HCEC 1CT (cell line): Measurements from ENCODE around the gene NOTCH4.
A peak's percentile ranks its signal among the peaks of the same experiment; 100 is the strongest.
"Not testable (repeated sequence)": the region's sequence is repeated elsewhere in the genome, so short reads cannot be mapped to it uniquely, and the experiment has no call there.

Experiments
- DNase-seq: peaks from one replicate; pipeline ENCODE4 v3.0.0-alpha.2; 2017

NOTCH4 gene

DNA sequence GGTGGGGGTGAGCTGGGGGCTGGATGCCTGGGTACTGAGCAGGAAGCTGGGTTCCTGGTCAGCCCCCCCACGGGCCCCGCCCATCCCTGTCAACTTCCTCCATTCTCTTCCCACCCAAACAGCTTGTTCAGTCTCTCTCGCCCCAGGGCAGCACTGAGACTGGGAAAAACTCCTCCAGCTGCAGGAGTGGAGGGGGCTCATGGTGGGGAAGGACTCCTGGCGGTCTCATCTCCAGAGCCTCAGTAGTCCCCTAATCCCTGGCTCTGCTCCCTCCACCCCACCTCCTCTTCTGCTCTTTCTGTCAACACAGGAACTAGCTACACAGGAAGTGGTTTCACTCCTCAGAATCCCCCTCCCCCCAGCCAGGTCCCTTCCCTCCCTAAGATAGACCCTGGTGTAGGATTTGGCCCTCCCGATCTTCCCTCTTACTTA lies 31.2 kb downstream of the NOTCH4 start, which contains the start of gene GPSM3:
Gene GPSM3 (minus strand): TSS at position 36 of the 432 bp plus-strand sequence. CDS start 130 bp downstream, outside the sequence.
- no peak for DNase-seq

DNA sequence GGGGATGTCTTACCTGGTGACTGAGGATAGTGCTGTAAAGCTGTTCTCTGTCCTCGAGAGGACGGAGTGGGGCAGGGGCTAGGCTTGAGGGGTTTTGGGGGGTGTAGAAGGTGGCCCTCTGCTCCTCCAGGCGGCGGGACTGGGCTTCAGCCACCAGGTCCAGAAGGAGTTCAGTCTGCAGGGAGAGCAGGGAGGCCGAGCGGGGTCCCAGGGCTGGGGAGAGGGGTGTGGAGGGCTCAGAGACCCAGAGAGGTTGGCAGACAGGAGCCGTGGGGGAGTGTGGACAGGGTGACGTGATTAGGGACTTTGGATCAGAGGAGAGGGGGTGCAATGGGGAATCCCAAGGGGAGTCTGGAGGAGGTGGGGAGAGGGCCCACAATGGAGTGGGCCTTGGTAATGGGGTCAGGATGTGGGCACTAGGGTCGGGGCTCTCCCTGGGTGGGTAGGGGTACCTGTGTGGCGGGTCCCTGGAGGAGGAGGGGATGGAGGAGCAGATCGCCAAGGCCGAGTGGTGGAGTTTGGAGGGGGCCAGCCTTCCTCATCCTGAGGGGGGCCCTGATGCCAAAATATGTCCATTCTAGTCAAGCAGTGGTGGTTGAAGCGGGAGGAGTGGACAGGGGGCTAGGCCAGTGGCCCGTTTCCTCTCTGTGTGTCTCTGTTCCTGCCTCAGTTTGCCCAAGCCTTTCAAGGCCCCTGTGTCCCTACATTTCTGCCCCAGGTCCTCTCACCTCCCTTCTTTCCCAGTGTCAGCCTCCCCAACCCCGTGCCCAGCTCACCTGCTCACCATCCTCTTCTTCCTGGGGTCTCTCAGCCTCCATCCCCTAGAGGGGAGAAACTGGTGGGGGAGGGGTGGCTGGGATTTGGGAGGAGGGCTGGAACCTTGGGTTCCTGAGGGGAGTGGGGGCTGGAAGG lies 31.9 kb downstream of the NOTCH4 start:
- DNase-seq, result no peak

DNA sequence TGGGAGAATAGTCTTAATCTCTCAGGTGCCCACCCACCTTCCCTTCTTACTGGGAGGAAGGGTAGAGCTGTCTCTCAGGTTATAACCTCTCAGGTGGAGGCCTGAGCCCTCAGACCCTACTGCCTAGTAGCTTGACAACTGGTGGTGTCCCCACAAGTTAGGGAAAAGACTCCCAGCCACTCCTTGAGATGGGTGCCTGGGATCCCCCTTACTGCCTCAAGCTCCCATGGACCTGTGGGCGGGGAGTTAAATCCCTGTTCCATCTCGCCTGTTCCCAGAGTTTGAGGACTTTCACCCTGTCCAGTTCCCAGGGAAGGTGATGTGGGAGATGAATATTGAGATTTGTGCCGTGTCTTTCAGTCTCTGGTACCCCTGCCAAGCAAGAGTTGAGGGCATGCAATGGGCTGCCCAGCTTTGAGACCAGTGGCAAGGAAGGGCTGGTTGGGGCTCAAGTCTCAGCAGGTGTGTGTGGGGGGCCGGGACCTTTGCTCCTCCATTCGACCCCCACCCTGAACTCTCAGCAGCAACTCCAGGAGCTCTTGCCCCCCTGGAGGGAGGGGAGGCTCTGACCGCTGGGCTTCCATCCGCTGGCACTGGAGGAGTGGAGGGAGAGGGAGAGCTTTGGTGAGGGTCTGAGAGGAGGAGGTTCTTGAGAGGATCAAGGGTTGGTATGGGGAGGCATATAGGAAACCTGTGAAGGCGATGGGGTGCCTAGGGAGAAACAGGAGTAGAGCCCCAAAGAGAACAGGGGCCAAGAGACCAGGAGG lies 32.8 kb downstream of the NOTCH4 start:
- no peak for DNase-seq

DNA sequence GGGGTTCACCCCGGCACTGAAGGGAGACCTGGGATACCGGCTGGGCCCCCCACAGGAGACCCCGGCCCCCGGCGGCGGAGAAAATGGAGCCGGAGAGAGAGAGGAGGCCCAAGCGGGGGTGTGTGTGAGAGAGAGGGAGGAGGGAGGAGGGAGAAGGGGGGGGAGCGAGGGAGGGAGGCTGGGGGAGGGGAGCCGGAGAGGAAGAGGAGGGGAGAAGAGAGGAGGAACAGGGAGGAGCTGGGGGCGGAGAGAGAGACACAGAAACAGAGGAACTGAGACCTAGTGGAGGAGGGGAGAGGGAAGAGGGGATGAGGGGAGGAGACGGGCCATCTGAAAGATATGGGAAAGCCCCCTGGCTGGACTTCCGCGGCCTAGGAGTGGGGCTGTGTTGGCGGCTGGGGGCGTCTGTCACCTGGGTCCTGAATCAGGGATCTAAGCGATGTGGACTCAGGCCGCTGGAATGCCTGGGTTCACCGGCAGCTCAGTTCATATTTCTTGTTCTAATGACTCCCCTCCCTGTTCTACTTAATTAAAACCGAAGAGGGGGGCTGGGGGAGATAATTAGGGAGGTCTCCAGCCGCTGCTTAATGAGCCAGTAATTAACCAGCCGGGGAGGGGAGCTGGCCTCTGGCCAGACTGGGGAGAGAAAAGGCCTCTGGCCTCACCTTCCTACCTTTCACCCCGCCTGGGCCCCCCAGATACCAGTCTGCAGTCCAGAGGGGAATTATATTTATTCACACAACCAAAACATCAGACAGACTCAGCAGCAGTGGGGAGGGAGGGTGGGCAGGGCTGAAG lies 33.6 kb downstream of the NOTCH4 start, which contains the start of gene PBX2:
Gene PBX2 (minus strand): TSS at position 149 of the 798 bp plus-strand sequence. CDS start 287 bp downstream, outside the sequence.
- peak; percentile 82 for DNase-seq

DNA sequence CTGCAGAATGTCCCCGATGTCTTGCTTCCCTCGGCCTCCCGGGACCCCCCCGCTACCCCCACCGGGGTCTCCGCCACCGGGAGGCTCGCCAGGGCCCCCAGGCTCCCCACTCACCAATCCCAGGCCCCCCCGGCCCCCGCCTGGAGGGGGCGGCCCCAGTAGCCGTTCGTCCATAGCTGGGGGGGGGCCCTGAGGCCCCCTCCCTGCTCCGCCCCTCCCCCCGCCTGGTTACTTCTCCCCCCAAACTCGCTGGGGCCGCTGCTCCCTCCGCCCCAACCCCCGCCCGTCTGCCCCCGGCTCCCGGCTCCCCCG lies 34.2 kb downstream of the NOTCH4 start:
- no peak for DNase-seq

DNA sequence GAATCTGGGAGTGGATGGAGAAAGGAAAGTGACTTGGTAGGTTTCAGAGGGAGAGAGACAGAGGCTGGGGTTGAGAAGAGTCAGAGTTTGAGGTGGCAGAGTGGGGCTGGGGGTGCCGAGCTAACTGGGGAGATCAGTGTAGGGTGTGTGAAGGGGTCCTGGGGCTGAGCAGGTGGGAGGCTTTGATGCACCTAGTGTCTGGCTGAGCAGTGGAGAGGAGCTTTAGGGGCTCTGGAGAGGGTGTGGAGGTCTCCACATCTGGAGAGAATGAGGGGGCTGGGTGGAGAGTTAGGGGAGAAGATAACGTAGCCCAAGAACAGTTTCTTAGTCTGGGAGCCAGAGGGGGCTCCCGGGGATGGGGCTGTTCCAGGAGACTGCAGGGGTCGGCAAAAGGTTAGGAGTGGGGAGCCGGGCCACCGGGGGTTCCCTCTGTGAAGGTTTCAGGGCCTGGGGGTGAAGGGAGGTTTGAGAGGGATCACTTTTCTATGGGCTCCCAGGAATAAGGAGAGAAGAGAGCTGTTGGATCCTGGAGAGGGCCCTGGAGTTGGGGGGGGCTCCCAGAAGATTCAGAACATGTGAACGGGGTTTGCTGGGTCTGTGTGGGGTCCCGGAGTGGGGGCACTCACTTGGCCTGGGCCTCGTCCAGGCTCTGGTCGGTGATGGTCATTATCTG lies 34.7 kb downstream of the NOTCH4 start:
- no peak for DNase-seq

DNA sequence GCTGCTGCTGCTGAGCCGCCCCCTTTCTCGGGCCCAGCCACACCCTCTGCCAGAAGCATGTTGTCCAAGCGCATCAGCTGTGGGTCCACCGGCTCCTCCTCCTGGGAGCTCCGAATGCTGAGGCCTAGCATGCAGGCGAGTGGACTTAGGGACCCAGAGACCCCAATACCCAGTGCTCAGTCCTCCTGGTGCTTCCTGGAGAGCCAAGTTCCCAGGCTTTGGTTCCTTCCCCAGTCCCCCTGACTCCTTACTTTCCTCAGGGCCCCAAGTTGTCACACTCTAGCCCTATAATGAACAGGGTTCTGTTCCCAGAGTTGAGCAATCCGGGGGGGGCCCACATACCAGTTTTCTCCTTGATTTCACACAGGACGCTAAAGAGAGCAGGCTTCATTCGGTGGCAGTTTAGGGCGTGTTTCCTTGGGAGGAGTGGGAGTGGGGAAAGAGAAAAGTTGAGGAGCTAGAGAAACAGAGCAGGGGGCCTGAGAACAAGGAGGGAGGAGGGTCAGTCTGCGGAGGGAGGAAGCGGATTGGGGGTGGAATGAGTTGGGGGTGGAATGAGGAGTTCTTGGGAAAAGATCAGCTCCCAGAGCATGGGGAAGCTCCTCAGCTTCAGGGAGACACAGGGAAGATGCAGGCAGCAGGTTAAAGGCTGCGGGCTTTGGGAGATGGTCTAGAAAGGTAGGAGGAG lies 35.3 kb downstream of the NOTCH4 start:
- no peak for DNase-seq

DNA sequence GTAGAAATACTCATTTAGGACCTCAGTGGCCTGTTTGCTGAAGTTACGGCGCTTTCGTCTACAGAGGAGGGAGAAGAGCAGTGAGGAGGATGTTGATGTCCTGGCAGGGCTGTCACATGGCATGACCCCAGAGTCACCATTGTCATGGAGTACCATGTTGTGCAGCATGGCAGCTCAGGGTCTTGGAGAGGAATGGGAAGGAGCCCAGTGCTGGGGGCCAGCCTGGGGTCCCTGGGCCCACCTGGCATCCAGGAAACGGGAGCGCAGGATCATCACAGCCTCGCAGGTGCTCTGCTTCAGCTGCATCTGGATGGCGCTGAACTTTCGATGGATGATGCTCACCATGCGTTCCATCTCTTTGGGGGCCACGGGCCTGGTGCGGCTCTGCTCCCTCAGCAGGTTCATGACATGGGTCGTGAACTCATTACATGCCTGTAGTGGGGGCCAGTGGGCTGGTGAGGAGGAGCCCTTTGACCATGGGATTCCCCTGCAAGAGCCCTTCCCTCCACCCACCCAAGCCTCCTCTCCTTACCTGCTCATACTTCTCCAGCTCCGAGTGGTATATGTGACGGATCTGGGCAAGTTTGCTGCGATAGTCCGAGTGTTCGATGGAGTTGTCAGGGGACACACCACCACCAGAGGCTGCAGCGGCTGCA lies 36.0 kb downstream of the NOTCH4 start:
- not testable (repeated sequence) for DNase-seq

DNA sequence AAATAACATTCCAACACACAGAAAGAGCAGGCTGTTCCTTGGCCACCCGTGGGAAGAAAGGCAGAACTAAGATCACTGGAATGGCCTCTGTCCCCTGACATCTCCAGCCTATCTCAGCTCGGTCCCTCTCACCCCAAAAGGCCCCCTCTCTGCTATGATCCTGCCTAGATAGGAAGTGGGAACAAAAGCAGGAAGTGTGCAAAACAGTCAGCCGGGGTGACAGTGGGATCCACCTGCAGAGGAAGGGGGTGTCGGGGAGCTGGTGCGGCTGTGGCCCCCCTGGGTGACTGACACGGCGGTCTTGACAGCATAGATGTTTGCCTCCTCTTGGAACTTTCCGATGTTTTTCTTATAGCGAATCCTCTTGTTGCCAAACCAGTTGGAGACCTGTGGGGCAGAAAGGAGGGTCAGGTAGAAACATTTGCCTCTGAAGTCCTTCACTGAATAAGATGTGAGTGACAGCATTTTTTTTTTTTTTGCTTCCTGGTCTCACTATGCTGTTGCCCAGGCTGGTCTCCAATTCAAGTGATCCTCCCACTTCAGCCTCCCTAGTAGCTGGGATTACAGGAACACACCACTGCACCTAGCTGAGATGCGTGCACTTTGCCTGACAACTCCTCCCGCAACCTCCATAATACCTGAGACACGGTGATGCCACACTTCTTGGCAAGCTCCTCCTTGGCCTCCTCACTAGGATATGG lies 36.7 kb downstream of the NOTCH4 start:
- DNase-seq, result no peak

DNA sequence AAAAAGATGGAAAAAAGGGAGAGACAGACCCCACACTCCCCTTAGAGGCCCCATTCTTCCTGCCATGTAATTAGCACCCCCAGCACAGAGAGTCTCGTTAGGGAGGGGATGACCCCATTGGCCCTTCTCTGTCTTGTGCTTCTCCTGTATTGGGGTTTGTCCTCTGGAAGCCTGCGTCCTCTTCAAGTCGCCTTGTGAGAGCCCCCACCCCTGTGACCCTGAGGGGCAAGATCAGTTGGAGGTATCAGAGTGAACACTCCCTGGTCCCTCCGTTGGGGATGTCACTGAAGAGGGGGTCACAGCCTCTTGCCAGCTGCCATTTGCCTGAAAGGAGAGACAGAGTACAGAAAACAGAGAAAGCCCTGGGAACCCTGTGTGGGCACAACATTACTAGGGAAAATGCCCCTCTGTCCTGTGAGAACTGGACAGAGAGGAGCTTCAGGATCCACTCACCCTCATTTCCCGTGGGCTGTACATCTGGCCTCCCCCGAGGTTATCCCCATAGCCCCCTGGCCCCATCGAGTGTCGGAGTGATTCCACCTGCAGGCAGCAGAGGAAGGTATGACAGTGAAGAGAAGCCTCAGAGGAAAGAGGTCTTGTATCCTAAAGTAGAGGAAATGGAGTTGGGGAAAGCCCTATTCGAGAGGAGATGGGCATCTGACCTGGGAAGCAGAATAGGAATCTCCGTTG lies 37.6 kb downstream of the NOTCH4 start:
- not testable (repeated sequence) for DNase-seq

DNA sequence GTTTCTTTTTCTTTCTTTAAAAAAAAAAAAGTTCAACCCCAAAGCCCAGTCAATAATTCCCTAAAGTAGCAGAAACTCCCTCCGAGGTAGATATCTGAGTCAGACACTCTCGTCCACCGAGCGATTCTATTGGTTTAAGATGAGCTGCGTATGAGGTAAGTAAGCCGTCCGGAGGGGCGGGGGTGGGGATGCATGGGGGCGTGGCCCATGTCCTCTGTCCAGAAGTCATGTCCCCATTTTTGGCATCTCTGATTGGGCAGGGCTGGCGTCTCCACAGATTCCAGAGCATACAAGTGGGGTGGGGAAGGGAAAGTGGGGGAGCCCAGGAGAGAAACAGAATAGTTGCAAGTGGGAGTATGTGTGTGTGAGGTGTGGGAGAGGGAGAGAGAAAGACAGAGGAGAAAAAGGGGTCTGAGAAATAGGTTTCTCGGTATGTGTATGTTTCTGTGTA lies 38.2 kb downstream of the NOTCH4 start:
- DNase-seq, result peak; percentile 86

DNA sequence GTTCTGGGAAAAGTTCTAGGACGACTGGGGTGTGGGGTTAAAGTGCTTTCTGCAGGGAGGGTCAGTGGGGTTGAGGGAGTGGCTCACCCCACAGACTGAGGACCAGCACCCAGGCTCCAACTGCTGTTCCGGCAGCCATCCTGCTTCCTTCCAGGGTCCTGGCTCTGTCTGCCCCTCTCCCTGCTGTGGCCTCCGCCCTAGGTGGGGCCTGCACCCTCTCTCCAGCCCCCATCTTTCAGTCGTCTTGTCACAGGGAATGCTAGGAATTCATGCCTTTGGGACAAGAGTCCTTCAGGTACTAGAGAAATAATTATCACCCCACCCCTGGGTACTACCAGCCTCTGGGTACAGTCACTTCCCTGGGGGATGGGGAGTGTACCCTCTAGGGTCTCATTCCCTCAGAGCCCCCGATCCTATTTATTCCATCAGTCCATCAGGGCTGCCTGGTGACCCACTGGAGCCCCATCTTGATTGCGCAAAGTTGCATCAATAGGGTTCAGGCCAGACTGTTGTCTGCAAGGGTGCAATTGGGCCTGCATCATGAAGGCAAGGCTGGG lies 39.7 kb downstream of the NOTCH4 start, which contains the start of gene AGER:
Gene AGER (minus strand): TSS at position 170 of the 557 bp plus-strand sequence. CDS start 31 bp downstream, at position 139.
- DNase-seq, result no peak

DNA sequence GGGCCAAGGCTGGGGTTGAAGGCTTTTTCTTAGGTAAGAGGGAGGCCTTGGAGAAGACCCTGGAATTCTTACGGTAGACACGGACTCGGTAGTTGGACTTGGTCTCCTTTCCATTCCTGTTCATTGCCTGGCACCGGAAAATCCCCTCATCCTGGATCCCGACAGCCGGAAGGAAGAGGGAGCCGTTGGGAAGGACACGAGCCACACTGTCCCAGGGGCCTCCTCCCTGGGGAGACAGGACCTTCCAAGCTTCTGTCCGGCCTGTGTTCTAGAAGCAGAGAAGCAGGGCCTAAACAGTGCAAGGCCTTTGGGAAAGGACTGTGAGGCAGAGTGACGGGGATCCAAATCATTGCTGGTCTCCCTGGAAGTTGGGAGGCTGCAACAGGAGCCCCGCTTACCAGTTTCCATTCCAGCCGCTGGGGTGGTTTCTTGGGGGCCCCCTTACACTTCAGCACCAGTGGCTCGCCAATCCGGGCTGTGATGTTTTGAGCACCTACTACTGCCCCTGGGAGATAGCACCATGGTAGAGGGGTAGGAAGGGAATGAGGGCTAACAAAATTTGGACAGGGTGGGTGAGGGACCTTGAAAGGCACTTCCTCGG lies 40.3 kb downstream of the NOTCH4 start:
- no peak for DNase-seq

DNA sequence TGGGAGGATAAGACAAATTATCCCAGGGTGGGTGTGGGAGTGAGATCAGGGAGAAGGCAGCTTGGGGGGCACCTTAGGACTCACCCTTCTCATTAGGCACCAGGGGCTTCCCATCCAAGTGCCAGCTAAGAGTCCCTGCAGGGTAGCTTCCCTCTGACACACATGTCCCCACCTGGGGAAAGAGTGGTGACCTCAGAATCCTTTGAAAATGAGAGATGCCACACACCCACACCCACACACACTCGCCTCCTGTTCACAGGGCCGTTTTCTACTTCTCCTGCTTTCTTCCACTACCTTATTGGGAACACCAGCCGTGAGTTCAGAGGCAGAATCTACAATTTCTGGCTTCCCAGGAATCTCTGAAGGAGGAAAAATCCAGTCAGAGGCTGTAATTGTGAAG lies 40.8 kb downstream of the NOTCH4 start:
- no peak for DNase-seq

DNA sequence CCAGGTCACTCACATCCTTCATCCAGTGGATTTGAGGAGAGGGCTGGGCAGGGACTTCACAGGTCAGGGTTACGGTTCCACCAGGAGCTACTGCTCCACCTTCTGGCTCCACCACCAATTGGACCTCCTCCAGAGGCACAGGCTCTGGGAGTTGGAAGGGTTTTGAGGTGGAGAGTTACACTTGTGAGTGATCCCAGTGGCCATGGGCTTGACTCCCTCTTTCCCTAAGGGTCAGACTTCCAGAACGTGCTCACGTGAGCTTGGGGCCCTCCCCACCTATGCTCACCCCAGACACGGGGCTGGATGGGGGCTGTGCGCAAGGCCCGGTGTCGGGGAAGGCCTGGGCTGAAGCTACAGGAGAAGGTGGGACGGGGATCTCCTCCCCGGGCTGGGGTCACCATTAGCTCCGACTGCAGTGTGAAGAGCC lies 41.3 kb downstream of the NOTCH4 start:
- DNase-seq, result no peak

DNA sequence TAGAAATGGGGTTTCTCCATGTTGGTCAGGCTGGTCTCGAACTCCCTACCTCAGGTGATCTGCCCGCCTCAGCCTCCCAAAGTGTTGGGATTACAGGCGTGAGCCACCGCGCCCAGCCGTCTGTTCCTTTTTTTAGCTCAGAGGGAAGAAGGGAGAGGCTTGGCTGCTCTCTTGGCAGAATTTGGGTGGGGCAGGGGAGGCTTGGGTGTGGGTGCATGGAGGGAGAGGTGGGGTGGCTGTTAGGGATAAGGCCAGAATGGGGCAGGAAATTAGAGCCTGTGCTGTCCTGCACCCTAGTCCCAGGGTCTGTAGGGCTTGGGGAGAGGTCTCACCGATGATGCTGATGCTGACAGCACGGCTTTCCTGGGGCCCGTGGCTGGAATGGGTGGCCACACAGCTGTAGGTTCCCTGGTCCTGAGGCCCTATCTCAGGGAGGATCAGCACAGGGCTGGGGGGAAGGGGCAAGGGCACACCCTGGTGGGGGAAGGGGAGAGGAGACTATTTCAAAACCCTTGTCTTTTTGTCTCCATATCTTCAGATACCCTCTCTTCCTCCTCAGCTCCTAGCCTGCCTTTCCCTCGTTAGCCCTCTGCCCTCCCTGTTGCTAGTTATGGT lies 41.8 kb downstream of the NOTCH4 start:
- no peak for DNase-seq

DNA sequence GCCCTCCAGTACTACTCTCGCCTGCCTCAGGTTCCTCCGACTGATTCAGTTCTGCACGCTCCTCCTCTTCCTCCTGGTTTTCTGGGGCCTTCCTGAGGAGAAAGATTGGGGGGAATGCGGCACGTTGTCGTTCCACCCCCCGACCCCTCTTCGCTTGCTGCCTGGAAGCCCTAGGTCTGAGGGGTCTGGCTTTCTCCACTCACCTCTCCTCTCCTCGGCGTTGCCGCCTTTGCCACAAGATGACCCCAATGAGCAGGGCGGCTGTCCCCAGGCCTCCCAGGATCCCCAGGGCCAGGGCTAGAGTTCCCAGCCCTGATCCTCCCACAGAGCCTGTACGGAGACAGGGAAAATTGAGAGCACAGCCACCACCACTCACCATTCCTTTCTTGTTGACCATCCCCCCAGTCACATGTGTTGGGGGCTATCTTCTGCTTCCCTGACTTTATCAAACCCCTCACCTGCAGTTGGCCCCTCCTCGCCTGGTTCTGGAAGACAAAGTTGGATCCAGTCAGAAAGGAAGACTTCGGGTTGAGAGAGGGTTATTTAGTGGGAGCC lies 42.6 kb downstream of the NOTCH4 start:
- no peak for DNase-seq

DNA sequence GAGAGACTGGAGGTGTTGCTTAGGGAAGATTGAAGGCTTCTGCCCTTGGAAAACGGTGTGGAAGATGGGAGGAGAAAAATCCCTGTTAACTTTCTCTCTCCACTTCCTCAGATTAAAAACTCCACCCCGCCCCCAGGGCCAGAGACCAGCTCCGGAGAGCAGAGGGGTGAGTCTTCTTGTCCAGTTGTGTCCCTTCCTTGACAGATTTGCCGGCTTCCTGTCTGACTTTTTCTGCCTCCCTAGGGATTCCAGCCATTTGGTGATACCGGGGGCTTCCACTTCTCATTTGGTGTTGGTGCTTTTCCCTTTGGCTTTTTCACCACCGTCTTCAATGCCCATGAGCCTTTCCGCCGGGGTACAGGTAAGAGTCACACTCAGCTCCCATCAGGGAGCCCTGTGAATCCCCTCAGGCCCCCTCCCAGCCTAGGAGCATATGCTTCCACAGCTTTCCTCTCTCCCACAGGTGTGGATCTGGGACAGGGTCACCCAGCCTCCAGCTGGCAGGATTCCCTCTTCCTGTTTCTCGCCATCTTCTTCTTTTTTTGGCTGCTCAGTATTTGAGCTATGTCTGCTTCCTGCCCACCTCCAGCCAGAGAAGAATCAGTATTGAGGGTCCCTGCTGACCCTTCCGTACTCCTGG lies 44.0 kb downstream of the NOTCH4 start:
- DNase-seq, result no peak
